ENCODE data around the gene FLRT2.
A peak's percentile ranks its signal among the peaks of the same experiment; 100 is the strongest.

The FLRT2 gene

GRCh38 chr14:85528897-85529631 is 880 bp upstream of the FLRT2 start:
- TF ChIP-seq CTCF (IDR thresholded peaks at IDR 0.05; ENCODE audit: borderline replicate concordance, control extremely low read depth, extremely low read depth, insufficient read depth, missing control alignments): no peak

GRCh38 chr14:85530626-85531025 is 682 bp downstream of the FLRT2 start:
- DNase-seq (ENCODE audit: low spot score): peak; percentile 13
- TF ChIP-seq CTCF (IDR thresholded peaks at IDR 0.05; ENCODE audit: borderline replicate concordance, control extremely low read depth, extremely low read depth, insufficient read depth, missing control alignments): no peak
- in situ Hi-C loops (cut with MboI; ENCODE audit: low sequenced_read_pairs, unreplicated experiment): no loop called here

More at GRCh38 chr14:85528897-85529631, 880 bp upstream of the FLRT2 start:
- DNase-seq (ENCODE audit: low spot score): no peak
- in situ Hi-C loops (cut with MboI; ENCODE audit: low sequenced_read_pairs, unreplicated experiment): no loop called here

DNA sequence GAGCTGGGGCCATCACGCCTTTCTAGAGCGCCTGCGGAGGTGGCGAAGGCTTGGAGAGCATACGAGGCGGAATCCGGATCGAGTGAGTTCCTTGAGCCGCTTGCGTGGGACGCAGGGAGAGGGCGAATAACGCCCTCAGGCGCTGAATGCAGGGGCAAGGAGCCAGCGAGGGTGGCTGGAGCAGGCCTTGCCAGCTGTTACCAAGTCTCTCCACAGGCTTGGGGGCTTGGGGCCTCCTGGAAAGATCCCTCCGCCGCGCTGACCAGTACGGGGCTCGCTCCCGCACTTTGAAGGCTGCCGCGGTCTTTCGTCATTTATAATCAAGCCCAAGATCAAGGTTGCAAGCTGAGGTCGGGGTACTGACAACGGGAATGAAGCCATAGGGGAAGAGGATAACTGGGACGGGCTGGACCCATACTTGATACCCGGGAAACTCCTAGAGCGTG is 1.2 kb downstream of the FLRT2 start:
- in situ Hi-C loops (cut with MboI; ENCODE audit: low sequenced_read_pairs, unreplicated experiment): no loop called here
- peak; percentile 23 for DNase-seq (ENCODE audit: low spot score)
- no peak for TF ChIP-seq CTCF (IDR thresholded peaks at IDR 0.05; ENCODE audit: borderline replicate concordance, control extremely low read depth, extremely low read depth, insufficient read depth, missing control alignments)

- no peak for TF ChIP-seq CTCF (IDR thresholded peaks at IDR 0.05; ENCODE audit: borderline replicate concordance, control extremely low read depth, extremely low read depth, insufficient read depth, missing control alignments)
- peak; percentile 16 for DNase-seq (ENCODE audit: low spot score)
- in situ Hi-C loops (cut with MboI; ENCODE audit: low sequenced_read_pairs, unreplicated experiment): no loop called here
Observed at GRCh38 chr14:85531587-85532373, 1.8 kb downstream of the FLRT2 start.

DNA sequence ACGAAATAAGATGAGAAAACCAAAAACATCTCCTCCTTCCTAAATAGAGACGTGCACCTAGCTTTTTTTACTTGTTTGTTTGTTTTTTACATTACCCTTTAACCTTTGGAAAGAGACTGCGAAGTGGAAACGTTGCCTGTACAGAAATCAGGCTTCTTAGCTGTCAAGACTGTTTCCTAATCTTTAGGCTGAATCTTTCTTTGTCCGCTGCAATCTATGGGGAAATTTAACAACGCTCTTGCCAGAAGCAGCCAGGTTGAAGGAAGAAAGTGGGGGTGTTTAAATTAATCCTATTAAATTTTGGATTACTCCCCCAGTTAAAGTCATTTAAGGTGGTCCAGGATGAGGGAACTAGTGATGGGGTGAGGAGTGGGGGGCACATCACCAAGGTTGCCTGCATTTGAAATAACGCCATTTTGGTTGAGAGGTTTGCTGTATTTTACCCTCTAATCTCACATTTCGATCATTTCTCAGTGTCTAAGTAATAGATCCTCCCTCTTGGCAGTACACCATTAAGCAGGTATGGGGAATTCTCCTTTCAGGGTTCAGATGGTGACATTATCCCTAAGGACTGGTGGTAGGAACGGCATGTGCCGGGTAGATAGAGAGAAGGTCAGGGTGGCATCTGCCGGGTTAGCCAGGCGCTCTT is 2.6 kb downstream of the FLRT2 start:
- DNase-seq (ENCODE audit: low spot score): peak; percentile 12
- in situ Hi-C loops (cut with MboI; ENCODE audit: low sequenced_read_pairs, unreplicated experiment): no loop called here
- no peak for TF ChIP-seq CTCF (IDR thresholded peaks at IDR 0.05; ENCODE audit: borderline replicate concordance, control extremely low read depth, extremely low read depth, insufficient read depth, missing control alignments)

- in situ Hi-C loops (cut with MboI; ENCODE audit: low sequenced_read_pairs, unreplicated experiment): no loop called here
- no peak for TF ChIP-seq CTCF (IDR thresholded peaks at IDR 0.05; ENCODE audit: borderline replicate concordance, control extremely low read depth, extremely low read depth, insufficient read depth, missing control alignments)
- DNase-seq (ENCODE audit: low spot score): peak; percentile 10
Observed at GRCh38 chr14:85533023-85533860, 3.3 kb downstream of the FLRT2 start.

Data from GM13976 (cell line).